GM12865 (cell line): ENCODE results near the gene TRAPPC10.

Source experiments
- DNase-seq: peaks from one replicate; pipeline ENCODE4 v3.0.0; 2010; ENCODE audit warnings: low read depth
- H3K4me3 ChIP-seq: 2 replicates; pipeline ENCODE4 v1.5.1; 2011; ENCODE audit warnings: mild to moderate bottlenecking, low read depth, low read length, control low read depth
- CTCF ChIP-seq: IDR thresholded peaks from 2 replicates; pipeline ENCODE4 v1.5.1; 2011; ENCODE audit warnings: low read length, control low read depth, low read depth, inconsistent platforms; ENCODE audit not compliant: insufficient read depth; ENCODE audit errors: missing control alignments

TRAPPC10 gene

GRCh38 chr21:44002511-44002910 is 9.6 kb upstream of the TRAPPC10 start:
- no peak for TF ChIP-seq CTCF
- no peak for DNase-seq
- no peak overlapping the region for H3K4me3 ChIP-seq

GRCh38 chr21:44003307-44003966 is 8.7 kb upstream of the TRAPPC10 start:
- H3K4me3 ChIP-seq: no peak overlapping the region
- no peak for DNase-seq
- no peak for TF ChIP-seq CTCF

GRCh38 chr21:44005071-44005470 is 7.0 kb upstream of the TRAPPC10 start:
- H3K4me3 ChIP-seq: no peak overlapping the region
- no peak for TF ChIP-seq CTCF
- no peak for DNase-seq

- no peak for TF ChIP-seq CTCF
- no peak for DNase-seq
- H3K4me3 ChIP-seq: no peak overlapping the region
These were observed 6.5 kb upstream of the TRAPPC10 start for GRCh38 chr21:44005593-44005992.

- no peak overlapping the region for H3K4me3 ChIP-seq
- TF ChIP-seq CTCF: no peak
- no peak for DNase-seq
These were observed 6.0 kb upstream of the TRAPPC10 start for GRCh38 chr21:44006017-44006619.

GRCh38 chr21:44006656-44007055 is 5.5 kb upstream of the TRAPPC10 start:
- H3K4me3 ChIP-seq: no peak overlapping the region
- no peak for DNase-seq
- TF ChIP-seq CTCF: no peak

- no peak overlapping the region for H3K4me3 ChIP-seq
- TF ChIP-seq CTCF: no peak
- no peak for DNase-seq
These were observed 1.7 kb upstream of the TRAPPC10 start for GRCh38 chr21:44010429-44010828.
